ENCODE measurements around the gene RD3L. TPM values are rescaled to one million over a fixed set of nuclear protein-coding genes. Genes with fewer than 3 reads are reported as not detected.

The RD3L gene
- total RNA-seq, 4 donors from 2014 or later = not detected

- no peak overlapping the region for H3K4me3 ChIP-seq (ENCODE audit: low read depth, poor library complexity, severe bottlenecking)
- no peak for TF ChIP-seq POLR2A (IDR thresholded peaks at IDR 0.05)
- no peak for TF ChIP-seq CTCF (IDR thresholded peaks at IDR 0.05)
- whole genome bisulfite sequencing, 2 donors = 55 to 59% methylated on average over 11 of the region's 11 CpGs
- intact Hi-C loops (cut with DNase I; ENCODE audit: low total_unique reads) = no loop called here
- DNase-seq (ENCODE audit: low spot score in 2 of 2) = no peak
Observed at GRCh38 chr14:103960457-103961055, 18.2 kb upstream of the RD3L start.

GRCh38 chr14:103949131-103949790 is 6.9 kb upstream of the RD3L start:
- intact Hi-C loops (cut with DNase I; ENCODE audit: low total_unique reads) = no loop called here
- no peak for TF ChIP-seq POLR2A (IDR thresholded peaks at IDR 0.05)
- TF ChIP-seq CTCF (IDR thresholded peaks at IDR 0.05) = no peak
- DNase-seq (ENCODE audit: low spot score in 2 of 2) = no peak
- WGBS, 2 donors = 76 to 77% methylated on average over 5 of the region's 5 CpGs
- H3K4me3 ChIP-seq (ENCODE audit: low read depth, poor library complexity, severe bottlenecking) = no peak overlapping the region

GRCh38 chr14:103948442-103948841 is 6.1 kb upstream of the RD3L start:
- TF ChIP-seq POLR2A (IDR thresholded peaks at IDR 0.05) (no peak), CTCF (IDR thresholded peaks at IDR 0.05) (no peak)
- WGBS, 2 donors = 79 to 83% methylated on average over 2 of the region's 2 CpGs
- no peak for DNase-seq (ENCODE audit: low spot score in 2 of 2)
- H3K4me3 ChIP-seq (ENCODE audit: low read depth, poor library complexity, severe bottlenecking) = no peak overlapping the region
- intact Hi-C loops (cut with DNase I; ENCODE audit: low total_unique reads) = no loop called here

- TF ChIP-seq CTCF (IDR thresholded peaks at IDR 0.05) (no peak), POLR2A (IDR thresholded peaks at IDR 0.05) (no peak)
- WGBS, 2 donors = 83 to 94% methylated on average over 2 of the region's 2 CpGs
- H3K4me3 ChIP-seq (ENCODE audit: low read depth, poor library complexity, severe bottlenecking) = no peak overlapping the region
- DNase-seq (ENCODE audit: low spot score in 2 of 2) = no peak
- intact Hi-C loops (cut with DNase I; ENCODE audit: low total_unique reads) = no loop called here
Observed at GRCh38 chr14:103946975-103947374, 4.6 kb upstream of the RD3L start.

- 72% methylated on average over 5 of the region's 5 CpGs for WGBS, 2 donors
- intact Hi-C loops (cut with DNase I; ENCODE audit: low total_unique reads) = no loop called here
- no peak for DNase-seq (ENCODE audit: low spot score in 2 of 2)
- H3K4me3 ChIP-seq (ENCODE audit: low read depth, poor library complexity, severe bottlenecking) = no peak overlapping the region
- TF ChIP-seq POLR2A (IDR thresholded peaks at IDR 0.05) (no peak), CTCF (IDR thresholded peaks at IDR 0.05) (no peak)
Observed at GRCh38 chr14:103943673-103944072, 1.3 kb upstream of the RD3L start.

- 77 to 79% methylated on average over 7 of the region's 7 CpGs for WGBS, 2 donors
Observed at GRCh38 chr14:103941462-103941861, 867 bp downstream of the RD3L start.

More at GRCh38 chr14:103941462-103941861, 867 bp downstream of the RD3L start:
- intact Hi-C loops (cut with DNase I; ENCODE audit: low total_unique reads) = no loop called here
- TF ChIP-seq POLR2A (IDR thresholded peaks at IDR 0.05) = no peak
- TF ChIP-seq CTCF (IDR thresholded peaks at IDR 0.05) = no peak
- no peak overlapping the region for H3K4me3 ChIP-seq (ENCODE audit: low read depth, poor library complexity, severe bottlenecking)
- DNase-seq (ENCODE audit: low spot score in 2 of 2) = no peak

Data from lower leg skin (tissue), 4 donors.